IPS-11a (cell line): ENCODE results near the gene ACOX3.
"Not testable (repeated sequence)": the region's sequence is repeated elsewhere in the genome, so short reads cannot be mapped to it uniquely, and the experiment has no call there.

ENCODE experiments used
- H3K4me3 ChIP-seq: one replicate; pipeline ENCODE4 v1.5.1; 2013; ENCODE audit warnings: low read depth, low read length, control low read depth

Gene ACOX3

GRCh38 chr4:8342651-8343261, 97.8 kb downstream of the ACOX3 start:
- H3K4me3 ChIP-seq, result no peak overlapping the region

- no peak overlapping the region for H3K4me3 ChIP-seq
Measured at GRCh38 chr4:8341691-8342090, 98.8 kb downstream of the ACOX3 start.

GRCh38 chr4:8341281-8341680, 99.2 kb downstream of the ACOX3 start:
- H3K4me3 ChIP-seq, result not testable (repeated sequence)

- no peak overlapping the region for H3K4me3 ChIP-seq
Measured at GRCh38 chr4:8340781-8341241, 99.7 kb downstream of the ACOX3 start.

GRCh38 chr4:8338351-8338961, 102.1 kb downstream of the ACOX3 start:
- H3K4me3 ChIP-seq, result no peak overlapping the region

- H3K4me3 ChIP-seq, result no peak overlapping the region
Measured at GRCh38 chr4:8336412-8337075, 104.0 kb downstream of the ACOX3 start.

GRCh38 chr4:8335848-8336247, 104.7 kb downstream of the ACOX3 start:
- H3K4me3 ChIP-seq, result no peak overlapping the region

GRCh38 chr4:8334786-8335460, 105.6 kb downstream of the ACOX3 start:
- H3K4me3 ChIP-seq, result no peak overlapping the region

GRCh38 chr4:8333726-8334460, 106.6 kb downstream of the ACOX3 start:
- H3K4me3 ChIP-seq, result no peak overlapping the region

GRCh38 chr4:8332891-8333331, 107.6 kb downstream of the ACOX3 start:
- no peak overlapping the region for H3K4me3 ChIP-seq

- no peak overlapping the region for H3K4me3 ChIP-seq
Measured at GRCh38 chr4:8332038-8332857, 108.3 kb downstream of the ACOX3 start.

GRCh38 chr4:8331575-8331955, 109.0 kb downstream of the ACOX3 start:
- no peak overlapping the region for H3K4me3 ChIP-seq

- H3K4me3 ChIP-seq, result no peak overlapping the region
Measured at GRCh38 chr4:8330821-8331574, 109.5 kb downstream of the ACOX3 start.

- H3K4me3 ChIP-seq, result no peak overlapping the region
Measured at GRCh38 chr4:8329859-8330761, 110.4 kb downstream of the ACOX3 start.

- no peak overlapping the region for H3K4me3 ChIP-seq
Measured at GRCh38 chr4:8329560-8329858, 111.0 kb downstream of the ACOX3 start.

GRCh38 chr4:8328866-8329559, 111.5 kb downstream of the ACOX3 start:
- no peak overlapping the region for H3K4me3 ChIP-seq

- no peak overlapping the region for H3K4me3 ChIP-seq
Measured at GRCh38 chr4:8328456-8328855, 112.1 kb downstream of the ACOX3 start.

GRCh38 chr4:8326206-8326605, 114.3 kb downstream of the ACOX3 start:
- H3K4me3 ChIP-seq, result no peak overlapping the region
